Measurements from ENCODE around the gene PHF24. TPM values are rescaled to one million over a fixed set of nuclear protein-coding genes. Genes with fewer than 3 reads are reported as not detected.

The PHF24 gene
- total RNA-seq, 1 experiment from 2014 or later = not detected

DNA sequence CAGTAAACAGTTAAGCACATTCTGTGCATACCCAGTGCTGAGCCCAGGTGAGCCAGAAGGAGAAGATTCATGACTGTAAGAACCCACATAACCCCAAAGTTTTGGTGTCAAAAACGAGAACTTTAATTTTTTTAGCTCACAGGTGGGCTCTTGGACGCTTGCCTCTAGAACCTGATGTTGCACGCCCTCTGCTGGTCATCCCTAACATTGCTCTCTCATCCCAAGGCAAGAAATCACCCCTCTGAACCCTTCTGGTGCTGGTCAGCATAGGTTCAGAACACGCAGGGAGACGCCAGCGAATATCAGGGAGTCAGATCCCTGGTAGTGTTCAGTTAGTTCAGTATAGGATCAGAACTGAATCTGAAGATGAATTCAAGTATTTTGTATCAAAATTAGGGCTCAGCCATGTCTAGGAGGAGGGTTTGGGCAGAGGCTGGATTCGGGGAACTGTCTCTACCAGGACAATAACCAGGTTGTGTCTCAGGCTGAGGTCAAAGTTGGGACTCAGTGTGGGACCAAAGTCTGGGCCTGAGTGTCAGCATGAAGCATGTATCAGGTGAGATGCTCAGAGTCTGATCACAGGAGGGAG is 27.3 kb downstream of the PHF24 start:
- H3K27ac ChIP-seq = no peak overlapping the region
- ChIA-PET POLR2A (ENCODE audit: unreplicated experiment) (no interaction called here), CTCF (interaction anchor here (0.6 to 1.1 kb wide), 2 partner anchors 9 to 21 kb away, joined by 3 read pairs; no protein-coding TSS in a partner anchor)
- H3K9me2 ChIP-seq (ENCODE audit: insufficient read depth) = no peaks in the 10 kb centered on the region
- no peaks in the 10 kb centered on the region for H3K9me3 ChIP-seq (ENCODE audit: insufficient read depth, low read depth)
- no TSS peak for BruUV-seq (replicated peaks)
- no peak overlapping the region for H3K4me3 ChIP-seq
- peak in 1 of 2 experiments; percentile 37 for DNase-seq
- intact Hi-C loops (cut with micrococcal nuclease; ENCODE audit: unreplicated experiment) = loop anchor here (5.0 kb wide), 1 partner anchor 87 kb away; the partner anchor contains the start of gene VCP
- TF ChIP-seq, protein P1, sequence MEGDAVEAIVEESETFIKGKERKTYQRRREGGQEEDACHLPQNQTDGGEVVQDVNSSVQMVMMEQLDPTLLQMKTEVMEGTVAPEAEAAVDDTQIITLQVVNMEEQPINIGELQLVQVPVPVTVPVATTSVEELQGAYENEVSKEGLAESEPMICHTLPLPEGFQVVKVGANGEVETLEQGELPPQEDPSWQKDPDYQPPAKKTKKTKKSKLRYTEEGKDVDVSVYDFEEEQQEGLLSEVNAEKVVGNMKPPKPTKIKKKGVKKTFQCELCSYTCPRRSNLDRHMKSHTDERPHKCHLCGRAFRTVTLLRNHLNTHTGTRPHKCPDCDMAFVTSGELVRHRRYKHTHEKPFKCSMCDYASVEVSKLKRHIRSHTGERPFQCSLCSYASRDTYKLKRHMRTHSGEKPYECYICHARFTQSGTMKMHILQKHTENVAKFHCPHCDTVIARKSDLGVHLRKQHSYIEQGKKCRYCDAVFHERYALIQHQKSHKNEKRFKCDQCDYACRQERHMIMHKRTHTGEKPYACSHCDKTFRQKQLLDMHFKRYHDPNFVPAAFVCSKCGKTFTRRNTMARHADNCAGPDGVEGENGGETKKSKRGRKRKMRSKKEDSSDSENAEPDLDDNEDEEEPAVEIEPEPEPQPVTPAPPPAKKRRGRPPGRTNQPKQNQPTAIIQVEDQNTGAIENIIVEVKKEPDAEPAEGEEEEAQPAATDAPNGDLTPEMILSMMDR (conservative IDR thresholded peaks at IDR 0.05) = peak; percentile 75
- no peak for TF ChIP-seq EZH2 (IDR thresholded peaks at IDR 0.05; ENCODE audit: low read depth)
- no peaks in the 10 kb centered on the region for H3F3A ChIP-seq (ENCODE audit: insufficient read depth, low read depth)
- no peaks in the 10 kb centered on the region for H3K36me3 ChIP-seq (ENCODE audit: low read depth)
- peaks cover 8% of the 10 kb centered on the region; the same call in 1 of the 2 replicates for H3K27me3 ChIP-seq (ENCODE audit: insufficient read depth, low read depth)
- no peaks in the 10 kb centered on the region for H3K4me1 ChIP-seq (replicated peaks; ENCODE audit: insufficient read depth)
- H2AFZ ChIP-seq = no peak overlapping the region
- no peaks in the 10 kb centered on the region for H3K79me2 ChIP-seq (ENCODE audit: low read depth)
- H4K20me1 ChIP-seq (ENCODE audit: insufficient read depth) = no peaks in the 10 kb centered on the region
- H3K4me2 ChIP-seq = no peak overlapping the region

GRCh38 chr9:34986540-34987047 is 28.5 kb downstream of the PHF24 start:
- intact Hi-C loops (cut with micrococcal nuclease; ENCODE audit: unreplicated experiment) = loop anchor here (5.0 kb wide), 1 partner anchor 86 kb away; the partner anchor contains the start of gene VCP
- DNase-seq = no peak
- no peak overlapping the region for H3K27ac ChIP-seq
- BruUV-seq (replicated peaks) = no TSS peak
- H3K27me3 ChIP-seq (ENCODE audit: insufficient read depth, low read depth) = 0 out of 2 replicates have a peak, but pooled peaks cover 3% of the 10 kb centered on the region
- H3K9me2 ChIP-seq (ENCODE audit: insufficient read depth) = no peaks in the 10 kb centered on the region
- ChIA-PET POLR2A (ENCODE audit: unreplicated experiment) (no interaction called here), CTCF (no interaction called here)
- H3K4me1 ChIP-seq (replicated peaks; ENCODE audit: insufficient read depth) = no peaks in the 10 kb centered on the region
- H3K9me3 ChIP-seq (ENCODE audit: insufficient read depth, low read depth) = no peaks in the 10 kb centered on the region
- no peaks in the 10 kb centered on the region for H3K36me3 ChIP-seq (ENCODE audit: low read depth)
- no peaks in the 10 kb centered on the region for H3F3A ChIP-seq (ENCODE audit: insufficient read depth, low read depth)
- no peak overlapping the region for H2AFZ ChIP-seq
- no peaks in the 10 kb centered on the region for H3K79me2 ChIP-seq (ENCODE audit: low read depth)
- H4K20me1 ChIP-seq (ENCODE audit: insufficient read depth) = no peaks in the 10 kb centered on the region
- TF ChIP-seq, protein P1 (conservative IDR thresholded peaks at IDR 0.05) = no peak
- no peak for TF ChIP-seq EZH2 (IDR thresholded peaks at IDR 0.05; ENCODE audit: low read depth)
- H3K4me3 ChIP-seq = no peak overlapping the region
- no peak overlapping the region for H3K4me2 ChIP-seq

- ChIA-PET POLR2A (ENCODE audit: unreplicated experiment) (no interaction called here), CTCF (no interaction called here)
- DNase-seq = no peak
- Histone ChIP-seq H3K9me2 (ENCODE audit: insufficient read depth) (no peaks in the 10 kb centered on the region), H2AFZ (no peak overlapping the region), H3F3A (ENCODE audit: insufficient read depth, low read depth) (no peaks in the 10 kb centered on the region), H3K4me3 (no peak overlapping the region), H3K27me3 (ENCODE audit: insufficient read depth, low read depth) (0 out of 2 replicates have a peak, but pooled peaks cover 1% of the 10 kb centered on the region), H3K9me3 (ENCODE audit: insufficient read depth, low read depth) (no peaks in the 10 kb centered on the region), H3K4me2 (no peak overlapping the region), H4K20me1 (ENCODE audit: insufficient read depth) (no peaks in the 10 kb centered on the region), H3K36me3 (ENCODE audit: low read depth) (no peaks in the 10 kb centered on the region), H3K4me1 (replicated peaks; ENCODE audit: insufficient read depth) (peaks cover 7% of the 10 kb centered on the region; the same call in 1 of the 2 replicates), H3K79me2 (ENCODE audit: low read depth) (no peaks in the 10 kb centered on the region), H3K27ac (no peak overlapping the region)
- BruUV-seq (replicated peaks) = no TSS peak
- intact Hi-C loops (cut with micrococcal nuclease; ENCODE audit: unreplicated experiment) = loop anchor here (5.0 kb wide), 1 partner anchor 85 kb away; the partner anchor contains the start of gene VCP
- TF ChIP-seq, protein P1 (conservative IDR thresholded peaks at IDR 0.05) = no peak
- no peak for TF ChIP-seq EZH2 (IDR thresholded peaks at IDR 0.05; ENCODE audit: low read depth)
Observed at GRCh38 chr9:34987160-34987901, 29.2 kb downstream of the PHF24 start.

Data from PC-9 (cell line).